Activated naive CD4-positive, alpha-beta T cell treated with anti-CD3 and anti-CD28 coated beads, Interleukin-2, amount 50 U/mL, for 24 hours (primary cell): ENCODE measurements around the gene PLEKHM2.
A peak's percentile ranks its signal among the peaks of the same experiment; 100 is the strongest.

Experiments used
- H3K27ac Mint-ChIP-seq: one replicate; pipeline ENCODE4 v1.8.0; 2021; ENCODE audit warnings: mild to moderate bottlenecking, mixed read lengths
- H3K27me3 Mint-ChIP-seq: one replicate; pipeline ENCODE4 v1.8.0; 2021; ENCODE audit warnings: mixed read lengths
- H3K36me3 Mint-ChIP-seq: one replicate; pipeline ENCODE4 v1.8.0; 2021; ENCODE audit warnings: mixed read lengths
- H3K4me1 Mint-ChIP-seq: one replicate; pipeline ENCODE4 v1.8.0; 2021; ENCODE audit warnings: mixed read lengths
- H3K4me3 Mint-ChIP-seq: one replicate; pipeline ENCODE4 v1.8.0; 2021; ENCODE audit warnings: mild to moderate bottlenecking, mixed read lengths
- H3K9me3 Mint-ChIP-seq: one replicate; pipeline ENCODE4 v1.8.0; 2021; ENCODE audit warnings: mixed read lengths

Gene PLEKHM2

GRCh38 chr1:15749399-15750291 lies 65.5 kb downstream of the PLEKHM2 start:
- Mint-ChIP-seq H3K4me3 (no peak overlapping the region), H3K27me3 (peaks cover 2% of the 10 kb centered on the region)

GRCh38 chr1:15750924-15751323 lies 66.8 kb downstream of the PLEKHM2 start:
- peaks cover 3% of the 10 kb centered on the region for H3K4me1 Mint-ChIP-seq
- H3K36me3 Mint-ChIP-seq, result no peaks in the 10 kb centered on the region
- H3K27me3 Mint-ChIP-seq, result peaks cover 5% of the 10 kb centered on the region
- no peaks in the 10 kb centered on the region for H3K9me3 Mint-ChIP-seq
- no peak overlapping the region for H3K27ac Mint-ChIP-seq
- no peak overlapping the region for H3K4me3 Mint-ChIP-seq

More at GRCh38 chr1:15749399-15750291, 65.5 kb downstream of the PLEKHM2 start:
- Mint-ChIP-seq H3K36me3 (no peaks in the 10 kb centered on the region), H3K27ac (no peak overlapping the region), H3K4me1 (no peaks in the 10 kb centered on the region), H3K9me3 (no peaks in the 10 kb centered on the region)

GRCh38 chr1:15751717-15752116 lies 67.6 kb downstream of the PLEKHM2 start:
- Mint-ChIP-seq H3K4me3 (no peak overlapping the region), H3K27me3 (peaks cover 9% of the 10 kb centered on the region), H3K9me3 (no peaks in the 10 kb centered on the region), H3K36me3 (no peaks in the 10 kb centered on the region), H3K27ac (no peak overlapping the region), H3K4me1 (peaks cover 9% of the 10 kb centered on the region)

GRCh38 chr1:15753776-15754175 lies 69.7 kb downstream of the PLEKHM2 start:
- H3K4me3 Mint-ChIP-seq, result no peak overlapping the region
- no peaks in the 10 kb centered on the region for H3K36me3 Mint-ChIP-seq
- peaks cover 16% of the 10 kb centered on the region for H3K27me3 Mint-ChIP-seq
- H3K4me1 Mint-ChIP-seq, result peaks cover 16% of the 10 kb centered on the region
- H3K27ac Mint-ChIP-seq, result no peak overlapping the region
- H3K9me3 Mint-ChIP-seq, result no peaks in the 10 kb centered on the region

GRCh38 chr1:15755021-15755645 lies 71.0 kb downstream of the PLEKHM2 start:
- H3K9me3 Mint-ChIP-seq, result no peaks in the 10 kb centered on the region
- H3K36me3 Mint-ChIP-seq, result no peaks in the 10 kb centered on the region
- peaks cover 16% of the 10 kb centered on the region for H3K4me1 Mint-ChIP-seq
- H3K4me3 Mint-ChIP-seq, result no peak overlapping the region
- no peak overlapping the region for H3K27ac Mint-ChIP-seq
- peaks cover 18% of the 10 kb centered on the region for H3K27me3 Mint-ChIP-seq

- peaks cover 18% of the 10 kb centered on the region for H3K27me3 Mint-ChIP-seq
- H3K9me3 Mint-ChIP-seq, result no peaks in the 10 kb centered on the region
- H3K27ac Mint-ChIP-seq, result no peak overlapping the region
Observed at GRCh38 chr1:15755646-15756040, 71.5 kb downstream of the PLEKHM2 start.

GRCh38 chr1:15756143-15757015 lies 72.3 kb downstream of the PLEKHM2 start:
- Mint-ChIP-seq H3K27ac (no peak overlapping the region), H3K36me3 (no peaks in the 10 kb centered on the region), H3K4me3 (peak overlapping the region; percentile 51), H3K9me3 (no peaks in the 10 kb centered on the region), H3K27me3 (peaks cover 20% of the 10 kb centered on the region), H3K4me1 (peaks cover 16% of the 10 kb centered on the region)

More at GRCh38 chr1:15755646-15756040, 71.5 kb downstream of the PLEKHM2 start:
- H3K4me1 Mint-ChIP-seq, result peaks cover 16% of the 10 kb centered on the region
- H3K4me3 Mint-ChIP-seq, result no peak overlapping the region
- no peaks in the 10 kb centered on the region for H3K36me3 Mint-ChIP-seq

- Mint-ChIP-seq H3K36me3 (no peaks in the 10 kb centered on the region), H3K4me3 (no peak overlapping the region), H3K9me3 (no peaks in the 10 kb centered on the region), H3K27me3 (peaks cover 20% of the 10 kb centered on the region), H3K27ac (no peak overlapping the region), H3K4me1 (peaks cover 16% of the 10 kb centered on the region)
Observed at GRCh38 chr1:15757016-15757543, 73.0 kb downstream of the PLEKHM2 start.

- Mint-ChIP-seq H3K36me3 (no peaks in the 10 kb centered on the region), H3K27me3 (peaks cover 20% of the 10 kb centered on the region)
Observed at GRCh38 chr1:15757575-15758342, 73.6 kb downstream of the PLEKHM2 start.

GRCh38 chr1:15758343-15758931 lies 74.3 kb downstream of the PLEKHM2 start, which contains the start of gene FBLIM1:
FBLIM1 (plus strand) TSS chr1:15758795; CDS start chr1:15764984, 6,189 bp downstream.
- no peaks in the 10 kb centered on the region for H3K36me3 Mint-ChIP-seq
- H3K4me3 Mint-ChIP-seq, result peak within 1 kb of the TSS; percentile 79
- H3K27ac Mint-ChIP-seq, result no peak within 1 kb of the TSS
- H3K27me3 Mint-ChIP-seq, result peaks cover 20% of the 10 kb centered on the region
- no peaks in the 10 kb centered on the region for H3K9me3 Mint-ChIP-seq
- peaks cover 16% of the 10 kb centered on the region for H3K4me1 Mint-ChIP-seq

More at GRCh38 chr1:15757575-15758342, 73.6 kb downstream of the PLEKHM2 start:
- Mint-ChIP-seq H3K9me3 (no peaks in the 10 kb centered on the region), H3K27ac (no peak overlapping the region), H3K4me3 (peak overlapping the region; percentile 79), H3K4me1 (peaks cover 16% of the 10 kb centered on the region)

- Mint-ChIP-seq H3K4me1 (peaks cover 16% of the 10 kb centered on the region), H3K9me3 (no peaks in the 10 kb centered on the region), H3K4me3 (peak overlapping the region; percentile 72), H3K27ac (no peak overlapping the region), H3K27me3 (peaks cover 20% of the 10 kb centered on the region), H3K36me3 (no peaks in the 10 kb centered on the region)
Observed at GRCh38 chr1:15758953-15759661, 75.0 kb downstream of the PLEKHM2 start.

- Mint-ChIP-seq H3K27me3 (peaks cover 18% of the 10 kb centered on the region), H3K4me3 (no peak overlapping the region), H3K27ac (no peak overlapping the region), H3K36me3 (no peaks in the 10 kb centered on the region), H3K4me1 (peaks cover 16% of the 10 kb centered on the region), H3K9me3 (no peaks in the 10 kb centered on the region)
Observed at GRCh38 chr1:15760520-15761211, 76.5 kb downstream of the PLEKHM2 start.

- no peak overlapping the region for H3K27ac Mint-ChIP-seq
- peaks cover 7% of the 10 kb centered on the region for H3K4me1 Mint-ChIP-seq
- H3K4me3 Mint-ChIP-seq, result no peak overlapping the region
- H3K36me3 Mint-ChIP-seq, result no peaks in the 10 kb centered on the region
- H3K9me3 Mint-ChIP-seq, result no peaks in the 10 kb centered on the region
- H3K27me3 Mint-ChIP-seq, result peaks cover 14% of the 10 kb centered on the region
Observed at GRCh38 chr1:15761366-15762128, 77.4 kb downstream of the PLEKHM2 start.
